NCI-H146 treated with DMSO at 0.1 percent for 48 hours (cell line): ENCODE results near the gene ELL.
A peak's percentile ranks its signal among the peaks of the same experiment; 100 is the strongest.
"Not testable (repeated sequence)": the region's sequence is repeated elsewhere in the genome, so short reads cannot be mapped to it uniquely, and the experiment has no call there.

ENCODE experiments used
- DNase-seq: peaks from one replicate; lab custom pipeline; 2025; ENCODE audit not compliant: unreplicated experiment; lab: John Stamatoyannopoulos, UW

The ELL gene

GRCh38 chr19:18521692-18522123, at the start of gene ELL:
TSS of gene ELL (minus strand) at chr19:18522070. CDS start at chr19:18522055, 15 bp downstream.
- no peak for DNase-seq

GRCh38 chr19:18568367-18568766, 46.5 kb upstream of the ELL start:
- DNase-seq = no peak

GRCh38 chr19:18566953-18567352, 45.1 kb upstream of the ELL start:
- no peak for DNase-seq

DNA sequence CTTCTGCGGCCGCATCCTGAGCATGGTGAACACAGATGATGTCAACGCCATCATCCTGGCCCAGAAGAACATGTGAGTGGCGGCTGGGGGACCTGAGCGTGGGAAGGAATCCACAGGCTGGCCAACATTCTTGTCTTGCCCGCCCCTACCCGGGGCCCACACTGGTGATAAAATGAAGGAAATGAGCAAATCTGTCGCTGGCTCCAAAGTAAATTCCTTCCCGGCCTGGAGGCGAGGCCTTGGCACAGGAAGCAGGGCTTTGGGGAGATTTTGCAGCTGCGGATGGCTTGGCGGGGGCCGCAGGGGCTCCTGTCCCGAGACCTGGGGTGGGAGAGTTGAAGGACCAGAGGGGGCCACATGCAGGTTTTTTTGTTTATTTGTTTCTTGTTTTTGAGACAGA, 40.2 kb upstream of the ELL start:
- DNase-seq = no peak

DNA sequence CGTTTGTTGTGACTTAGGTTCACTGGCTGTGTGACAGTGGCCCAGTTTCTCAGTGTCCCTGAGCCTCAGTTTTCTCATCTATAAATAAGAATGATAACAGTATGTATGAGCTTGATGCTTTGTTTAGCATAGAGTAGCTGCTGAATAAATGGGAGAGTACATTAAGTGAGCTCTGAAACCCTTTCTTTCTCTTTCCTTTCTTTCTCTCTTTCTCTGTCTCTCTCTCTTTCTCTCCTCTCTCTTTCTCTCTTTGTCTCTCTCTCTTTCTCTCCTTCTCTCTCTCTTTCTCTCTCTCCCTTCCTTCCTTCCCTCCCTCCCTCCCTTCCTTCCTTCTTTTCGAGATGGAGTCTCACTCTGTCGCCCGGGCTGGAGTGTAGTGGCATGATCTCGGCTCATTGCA, 37.8 kb upstream of the ELL start:
- no peak for DNase-seq

DNA sequence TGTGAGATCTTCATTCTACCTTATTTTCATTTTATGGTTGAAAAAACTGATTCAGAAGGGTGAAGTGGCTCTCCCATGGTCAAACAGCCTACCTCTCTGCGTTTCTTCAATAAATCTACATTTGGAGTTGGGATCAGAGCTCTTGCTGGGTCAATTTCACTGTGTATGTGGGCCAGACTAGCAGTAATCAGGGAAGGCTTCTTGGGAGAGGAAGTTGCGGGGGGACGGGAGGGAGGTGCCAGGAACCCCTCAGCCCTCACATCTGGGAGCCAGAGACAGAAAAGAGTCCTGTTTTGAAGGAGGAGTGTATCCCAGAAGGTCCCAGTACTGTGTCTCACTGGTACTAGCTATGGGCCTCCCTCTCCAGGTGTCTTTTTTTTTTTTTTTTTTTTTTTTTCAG, 36.7 kb upstream of the ELL start:
- no peak for DNase-seq

GRCh38 chr19:18558202-18558555, 36.3 kb upstream of the ELL start:
- no peak for DNase-seq

- DNase-seq = peak; percentile 96
These were observed 35.7 kb upstream of the ELL start, which contains the start of gene KXD1 for GRCh38 chr19:18557411-18558201. TSS of gene KXD1 (plus strand) at chr19:18557870. CDS start at chr19:18562057, 4,187 bp downstream.

GRCh38 chr19:18551631-18552030, 29.8 kb upstream of the ELL start:
- peak; percentile 20 for DNase-seq

DNA sequence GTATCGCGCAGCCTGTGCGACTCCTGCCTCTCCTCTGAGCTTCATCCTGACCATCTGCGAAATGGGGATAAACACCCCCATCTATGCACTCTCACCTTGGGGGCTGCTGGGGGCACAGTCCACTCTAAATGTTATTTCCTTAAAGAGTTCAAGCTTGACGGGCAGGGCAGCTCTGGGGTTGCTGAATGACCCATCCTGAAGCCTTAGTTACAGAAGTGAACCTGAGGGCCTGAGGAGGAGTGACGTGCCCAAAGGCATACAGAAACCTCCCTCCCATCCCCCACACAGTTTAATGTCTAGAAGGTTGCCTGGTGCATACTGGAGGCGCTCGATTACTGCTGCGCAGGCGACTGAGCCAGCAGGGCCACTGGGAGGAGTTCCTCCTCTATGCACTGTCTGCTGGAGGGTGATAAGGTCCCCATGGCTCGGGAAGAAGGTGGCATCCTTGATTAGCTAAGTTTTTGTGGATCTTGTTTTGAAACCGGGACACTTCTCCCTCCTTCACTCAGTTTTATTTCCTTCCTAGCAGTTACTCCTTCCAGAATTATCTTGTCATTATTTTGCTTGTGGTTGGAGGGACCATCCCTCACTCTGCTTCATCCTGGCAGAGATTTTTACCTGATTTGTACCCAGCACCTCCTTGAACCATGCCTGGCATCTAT, 22.1 kb upstream of the ELL start:
- DNase-seq = peak; percentile 41

DNA sequence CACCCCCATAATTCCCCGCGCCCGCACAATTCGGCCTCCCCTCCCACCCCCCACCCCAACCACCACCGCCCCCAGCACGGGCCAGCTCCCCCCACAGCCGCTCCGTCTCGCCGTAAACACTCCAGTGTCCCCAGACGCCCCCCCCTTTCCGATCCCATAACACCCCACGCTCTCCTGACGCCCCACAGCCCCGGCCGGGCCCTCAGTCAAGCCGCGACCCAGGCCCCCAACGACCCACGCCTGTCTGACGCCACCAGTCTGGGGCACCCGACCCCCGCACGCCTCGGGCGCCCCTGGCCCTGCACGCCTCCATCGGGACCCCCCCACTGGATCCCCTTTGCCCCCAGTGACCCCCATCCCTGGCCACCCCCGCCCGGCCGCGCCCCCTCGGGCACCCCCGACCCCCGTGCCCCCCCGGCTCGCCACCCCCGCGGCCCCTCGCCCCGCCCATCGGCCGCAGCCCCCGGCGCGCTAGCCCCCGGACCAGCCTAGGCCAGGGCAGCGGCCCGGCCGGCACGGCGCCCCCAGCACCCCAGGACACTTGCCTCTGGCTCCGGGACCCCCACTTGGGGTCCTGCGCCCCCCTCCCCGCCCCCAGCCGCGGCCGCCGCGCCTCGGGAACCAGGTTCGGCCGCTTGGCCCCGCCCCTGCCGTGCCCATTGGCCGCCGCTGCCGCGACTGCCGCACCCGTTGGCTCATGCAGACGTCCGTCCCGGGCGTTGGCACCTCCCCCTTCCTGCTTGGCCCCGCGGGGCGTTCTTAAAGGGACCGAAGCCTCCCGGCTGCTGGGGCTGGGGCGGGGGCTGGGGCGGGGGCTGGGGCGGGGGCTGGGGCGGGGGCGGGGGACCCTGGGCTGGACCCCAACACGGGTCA, 21.3 kb upstream of the ELL start, which contains the start of gene FKBP8:
TSS of gene FKBP8 (minus strand) at position 633 of the 873 bp plus-strand sequence. CDS start 1,603 bp downstream, outside the sequence.
- DNase-seq = peak; percentile 81

- no peak for DNase-seq
These were observed 20.4 kb upstream of the ELL start for GRCh38 chr19:18541992-18542940.

- no peak for DNase-seq
These were observed 19.6 kb upstream of the ELL start for GRCh38 chr19:18541258-18541991.

GRCh38 chr19:18540200-18540599, 18.3 kb upstream of the ELL start:
- not testable (repeated sequence) for DNase-seq

DNA sequence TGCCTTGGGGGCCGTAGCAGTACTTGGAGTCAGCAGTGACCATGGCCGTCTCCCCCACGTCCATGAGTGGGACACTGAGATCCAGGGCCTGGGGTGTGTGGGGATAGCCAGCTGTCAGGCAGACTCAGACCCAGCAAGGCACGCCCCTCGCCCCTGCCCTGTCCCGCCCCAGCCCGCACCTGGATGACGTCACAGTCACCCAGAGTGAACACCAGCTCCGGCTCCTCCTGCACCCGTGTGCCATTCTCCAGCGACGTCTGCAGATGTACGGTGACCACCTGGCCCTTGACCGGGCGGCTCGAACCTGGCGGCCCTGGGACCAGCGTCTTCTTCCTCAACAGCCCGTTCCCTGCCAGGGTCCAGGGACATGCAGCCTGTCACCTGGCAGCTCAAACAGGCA, 17.5 kb upstream of the ELL start:
- no peak for DNase-seq

- no peak for DNase-seq
These were observed 16.2 kb upstream of the ELL start for GRCh38 chr19:18538115-18538514.

- DNase-seq = no peak
These were observed 15.6 kb upstream of the ELL start for GRCh38 chr19:18537431-18537830.

GRCh38 chr19:18536475-18536874, 14.6 kb upstream of the ELL start:
- DNase-seq = no peak

DNA sequence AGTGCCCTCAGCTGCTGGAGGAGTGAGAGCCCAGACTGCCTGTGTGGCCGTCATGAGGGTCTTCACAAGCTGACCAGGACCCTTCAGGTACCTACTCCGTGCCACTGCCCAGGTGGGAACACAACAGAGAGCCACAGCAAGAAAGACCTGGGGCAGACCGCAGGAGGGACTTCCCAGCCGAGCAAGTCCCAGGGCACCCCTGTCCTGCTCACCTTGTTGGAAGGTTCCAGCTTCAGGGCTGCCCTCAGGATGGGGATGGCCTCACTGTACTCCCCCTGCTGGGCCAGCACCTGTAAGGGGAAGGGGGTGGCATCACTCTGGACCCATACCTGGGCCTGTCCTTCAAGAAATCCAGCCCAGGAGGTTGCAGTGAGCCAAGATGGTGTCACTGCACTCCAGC, 11.2 kb upstream of the ELL start:
- no peak for DNase-seq
